ENCODE data around the gene BOLA1.

DNA sequence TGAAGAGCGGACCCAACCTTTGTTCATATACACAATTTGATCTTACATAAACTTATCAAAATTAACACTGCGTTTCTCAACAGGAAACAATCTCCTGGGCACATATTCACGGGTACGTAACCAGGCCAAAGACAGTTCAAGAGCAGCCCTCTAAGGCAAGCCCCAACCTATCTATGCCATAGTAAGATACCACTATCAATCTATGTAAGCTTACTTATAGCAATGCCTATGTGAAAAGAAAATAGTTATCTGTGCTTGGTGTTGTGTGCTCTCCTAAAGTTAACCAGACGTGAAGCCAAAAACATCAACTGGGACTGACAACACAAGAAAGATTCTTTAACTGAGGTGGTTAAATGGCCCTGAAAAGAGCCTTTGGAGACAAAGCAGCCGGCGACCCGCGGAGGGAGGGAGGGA, 49.4 kb upstream of the BOLA1 start:
- TF ChIP-seq ZFP30 (CRISPR knock-in tag; IDR thresholded peaks at IDR 0.05) = no peak
- TF ChIP-seq RARB (CRISPR knock-in tag; IDR thresholded peaks at IDR 0.05) = no peak
- TF ChIP-seq PPARA (CRISPR knock-in tag; IDR thresholded peaks at IDR 0.05; ENCODE audit: borderline replicate concordance) = no peak
- TF ChIP-seq, protein P1, sequence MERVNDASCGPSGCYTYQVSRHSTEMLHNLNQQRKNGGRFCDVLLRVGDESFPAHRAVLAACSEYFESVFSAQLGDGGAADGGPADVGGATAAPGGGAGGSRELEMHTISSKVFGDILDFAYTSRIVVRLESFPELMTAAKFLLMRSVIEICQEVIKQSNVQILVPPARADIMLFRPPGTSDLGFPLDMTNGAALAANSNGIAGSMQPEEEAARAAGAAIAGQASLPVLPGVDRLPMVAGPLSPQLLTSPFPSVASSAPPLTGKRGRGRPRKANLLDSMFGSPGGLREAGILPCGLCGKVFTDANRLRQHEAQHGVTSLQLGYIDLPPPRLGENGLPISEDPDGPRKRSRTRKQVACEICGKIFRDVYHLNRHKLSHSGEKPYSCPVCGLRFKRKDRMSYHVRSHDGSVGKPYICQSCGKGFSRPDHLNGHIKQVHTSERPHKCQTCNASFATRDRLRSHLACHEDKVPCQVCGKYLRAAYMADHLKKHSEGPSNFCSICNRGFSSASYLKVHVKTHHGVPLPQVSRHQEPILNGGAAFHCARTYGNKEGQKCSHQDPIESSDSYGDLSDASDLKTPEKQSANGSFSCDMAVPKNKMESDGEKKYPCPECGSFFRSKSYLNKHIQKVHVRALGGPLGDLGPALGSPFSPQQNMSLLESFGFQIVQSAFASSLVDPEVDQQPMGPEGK (CRISPR knock-in tag; IDR thresholded peaks at IDR 0.05; ENCODE audit: borderline replicate concordance) = no peak
- no peak for TF ChIP-seq TOX (CRISPR knock-in tag; IDR thresholded peaks at IDR 0.05; ENCODE audit: borderline replicate concordance)
- no peak for TF ChIP-seq OSR1 (CRISPR knock-in tag; IDR thresholded peaks at IDR 0.05)
- TF ChIP-seq, protein P2, sequence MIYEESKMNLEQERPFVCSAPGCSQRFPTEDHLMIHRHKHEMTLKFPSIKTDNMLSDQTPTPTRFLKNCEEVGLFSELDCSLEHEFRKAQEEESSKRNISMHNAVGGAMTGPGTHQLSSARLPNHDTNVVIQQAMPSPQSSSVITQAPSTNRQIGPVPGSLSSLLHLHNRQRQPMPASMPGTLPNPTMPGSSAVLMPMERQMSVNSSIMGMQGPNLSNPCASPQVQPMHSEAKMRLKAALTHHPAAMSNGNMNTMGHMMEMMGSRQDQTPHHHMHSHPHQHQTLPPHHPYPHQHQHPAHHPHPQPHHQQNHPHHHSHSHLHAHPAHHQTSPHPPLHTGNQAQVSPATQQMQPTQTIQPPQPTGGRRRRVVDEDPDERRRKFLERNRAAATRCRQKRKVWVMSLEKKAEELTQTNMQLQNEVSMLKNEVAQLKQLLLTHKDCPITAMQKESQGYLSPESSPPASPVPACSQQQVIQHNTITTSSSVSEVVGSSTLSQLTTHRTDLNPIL (CRISPR knock-in tag; IDR thresholded peaks at IDR 0.05; ENCODE audit: low read depth) = no peak
- TF ChIP-seq SNAI2 (CRISPR knock-in tag; IDR thresholded peaks at IDR 0.05) = no peak
- TF ChIP-seq, protein P3, sequence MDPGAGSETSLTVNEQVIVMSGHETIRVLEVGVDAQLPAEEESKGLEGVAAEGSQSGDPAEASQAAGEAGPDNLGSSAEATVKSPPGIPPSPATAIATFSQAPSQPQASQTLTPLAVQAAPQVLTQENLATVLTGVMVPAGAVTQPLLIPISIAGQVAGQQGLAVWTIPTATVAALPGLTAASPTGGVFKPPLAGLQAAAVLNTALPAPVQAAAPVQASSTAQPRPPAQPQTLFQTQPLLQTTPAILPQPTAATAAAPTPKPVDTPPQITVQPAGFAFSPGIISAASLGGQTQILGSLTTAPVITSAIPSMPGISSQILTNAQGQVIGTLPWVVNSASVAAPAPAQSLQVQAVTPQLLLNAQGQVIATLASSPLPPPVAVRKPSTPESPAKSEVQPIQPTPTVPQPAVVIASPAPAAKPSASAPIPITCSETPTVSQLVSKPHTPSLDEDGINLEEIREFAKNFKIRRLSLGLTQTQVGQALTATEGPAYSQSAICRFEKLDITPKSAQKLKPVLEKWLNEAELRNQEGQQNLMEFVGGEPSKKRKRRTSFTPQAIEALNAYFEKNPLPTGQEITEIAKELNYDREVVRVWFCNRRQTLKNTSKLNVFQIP (CRISPR knock-in tag; IDR thresholded peaks at IDR 0.05; ENCODE audit: borderline replicate concordance, low read depth) = no peak
- no peak for TF ChIP-seq GLIS3 (CRISPR knock-in tag; IDR thresholded peaks at IDR 0.05)
- TF ChIP-seq ZFP3 (CRISPR knock-in tag; IDR thresholded peaks at IDR 0.05) = no peak
- TF ChIP-seq CSDC2 (CRISPR knock-in tag; IDR thresholded peaks at IDR 0.05) = no peak
- TF ChIP-seq ZNF565 (CRISPR knock-in tag; conservative IDR thresholded peaks at IDR 0.05; ENCODE audit: low read depth) = no peak

Data from SK-N-SH treated with all-trans-retinoic acid at 6 μM for 48 hours (cell line).